Superior temporal gyrus (tissue), 1 donor: ENCODE results near the gene TIE1.

ENCODE experiments used
- DNase-seq: peaks from one replicate; pipeline ENCODE4 v3.0.0-alpha.2; 2016; ENCODE audit errors: extremely low spot score

Gene TIE1

DNA sequence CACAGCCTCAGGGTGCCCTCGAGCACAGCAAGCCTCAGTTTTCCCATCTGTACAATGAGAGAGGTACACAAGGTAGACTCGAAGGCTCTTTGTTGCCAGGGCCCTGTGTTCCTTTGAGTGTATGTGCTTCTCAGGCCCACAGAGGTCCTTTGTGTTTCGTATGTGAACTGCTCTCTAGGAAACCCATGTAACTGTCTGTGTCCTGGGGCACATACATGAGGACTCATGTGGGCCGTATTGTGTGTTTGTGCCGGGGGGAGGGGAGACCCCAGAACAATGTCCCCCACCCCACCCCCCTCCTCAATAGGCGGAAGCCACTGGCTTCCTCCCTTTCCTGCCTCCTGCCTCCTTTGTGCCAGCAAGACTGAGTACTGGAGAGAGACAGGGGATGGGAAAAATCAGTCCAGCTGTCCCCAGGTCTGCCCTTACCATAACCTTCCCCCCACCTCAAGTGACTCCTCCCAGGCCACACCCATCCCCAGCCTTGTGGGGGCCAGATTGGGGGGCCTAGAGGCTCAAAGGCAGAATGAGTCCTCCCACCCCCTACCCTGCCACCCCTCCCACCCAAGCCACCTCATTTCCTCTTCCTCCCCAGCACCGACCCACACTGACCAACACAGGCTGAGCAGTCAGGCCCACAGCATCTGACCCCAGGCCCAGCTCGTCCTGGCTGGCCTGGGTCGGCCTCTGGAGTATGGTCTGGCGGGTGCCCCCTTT is at the start of gene TIE1:
Gene TIE1, plus strand, starts transcription at position 605 of the 717 bp plus-strand sequence. Its CDS starts 90 bp downstream, at position 695.
- DNase-seq, result no peak

DNA sequence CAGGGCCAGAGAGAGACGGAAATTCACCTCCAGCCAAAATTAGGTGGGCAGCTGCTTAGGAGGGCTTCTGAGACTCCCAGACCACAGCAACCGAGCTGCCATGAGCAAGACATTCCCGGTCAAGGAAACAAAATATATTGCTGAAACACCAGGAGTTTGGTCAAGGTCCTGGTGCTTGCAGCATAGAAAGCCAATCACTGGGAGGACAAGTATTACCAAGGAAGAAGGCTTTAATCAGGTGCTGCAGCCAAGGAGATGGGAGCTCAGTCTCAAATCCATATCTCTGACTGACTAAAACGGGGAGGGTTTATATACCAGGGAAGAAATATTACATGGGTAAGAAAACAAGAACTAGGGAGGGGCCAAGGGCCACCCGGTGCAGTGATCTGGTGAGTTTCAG is 49.8 kb upstream of the TIE1 start:
- DNase-seq, result no peak

DNA sequence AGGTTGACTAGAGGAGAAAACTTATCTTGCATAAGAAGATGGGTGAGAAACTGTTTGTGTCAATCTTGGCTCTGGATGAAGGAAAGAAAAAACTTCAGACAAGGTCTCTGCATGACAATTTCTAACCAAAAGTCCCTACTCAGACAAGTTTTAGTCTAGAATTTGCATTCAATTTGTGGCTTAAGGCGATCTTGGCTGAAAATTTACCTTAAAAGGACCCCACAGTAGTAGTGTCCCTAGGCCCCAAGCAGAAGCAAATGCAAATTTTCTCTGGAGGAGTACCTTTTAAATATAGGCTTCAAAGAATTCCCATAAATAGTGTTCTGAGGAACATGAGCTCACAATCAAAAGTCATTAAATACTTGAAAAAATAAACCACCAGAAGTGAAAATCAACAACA is 48.6 kb upstream of the TIE1 start:
- no peak for DNase-seq

DNA sequence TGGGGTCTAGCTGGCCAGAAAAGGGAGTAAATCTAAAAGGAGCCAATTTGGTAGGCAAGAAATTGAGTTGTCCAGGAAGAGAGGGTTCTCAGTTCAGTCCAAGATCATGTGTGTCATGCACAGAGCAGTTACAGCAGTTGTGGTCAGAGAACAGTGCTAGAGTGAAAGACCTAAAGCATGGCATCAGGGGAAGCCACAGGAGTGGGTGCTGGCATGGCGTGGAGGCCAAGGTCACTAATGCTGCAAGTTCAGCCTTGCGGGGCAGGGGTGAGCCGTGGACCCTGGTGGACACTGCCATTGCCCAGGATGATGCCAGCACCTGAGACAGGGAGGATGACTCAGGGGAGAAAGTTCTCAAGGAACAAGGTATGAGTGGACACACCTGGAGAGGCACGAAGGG is 47.6 kb upstream of the TIE1 start:
- DNase-seq, result no peak

DNA sequence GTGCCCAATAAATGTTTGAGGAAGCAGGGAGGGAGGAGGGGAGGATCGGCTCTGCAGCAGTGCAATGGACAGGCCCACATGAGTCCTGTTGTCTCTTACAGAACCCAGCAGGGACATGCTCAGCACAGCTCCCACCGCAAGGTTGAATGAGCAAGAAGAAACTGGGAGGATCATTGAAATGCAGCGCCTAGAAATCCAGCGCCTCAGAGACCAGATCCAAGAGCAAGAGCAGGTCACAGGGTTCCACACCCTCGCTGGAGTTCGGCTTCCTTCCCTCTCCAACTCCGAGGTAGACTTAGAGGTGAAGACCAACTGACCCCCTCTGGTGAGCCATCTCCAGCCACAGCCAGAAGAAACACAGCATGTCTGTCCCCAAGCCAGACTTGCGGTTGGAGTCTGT is 46.9 kb upstream of the TIE1 start:
- DNase-seq, result no peak

DNA sequence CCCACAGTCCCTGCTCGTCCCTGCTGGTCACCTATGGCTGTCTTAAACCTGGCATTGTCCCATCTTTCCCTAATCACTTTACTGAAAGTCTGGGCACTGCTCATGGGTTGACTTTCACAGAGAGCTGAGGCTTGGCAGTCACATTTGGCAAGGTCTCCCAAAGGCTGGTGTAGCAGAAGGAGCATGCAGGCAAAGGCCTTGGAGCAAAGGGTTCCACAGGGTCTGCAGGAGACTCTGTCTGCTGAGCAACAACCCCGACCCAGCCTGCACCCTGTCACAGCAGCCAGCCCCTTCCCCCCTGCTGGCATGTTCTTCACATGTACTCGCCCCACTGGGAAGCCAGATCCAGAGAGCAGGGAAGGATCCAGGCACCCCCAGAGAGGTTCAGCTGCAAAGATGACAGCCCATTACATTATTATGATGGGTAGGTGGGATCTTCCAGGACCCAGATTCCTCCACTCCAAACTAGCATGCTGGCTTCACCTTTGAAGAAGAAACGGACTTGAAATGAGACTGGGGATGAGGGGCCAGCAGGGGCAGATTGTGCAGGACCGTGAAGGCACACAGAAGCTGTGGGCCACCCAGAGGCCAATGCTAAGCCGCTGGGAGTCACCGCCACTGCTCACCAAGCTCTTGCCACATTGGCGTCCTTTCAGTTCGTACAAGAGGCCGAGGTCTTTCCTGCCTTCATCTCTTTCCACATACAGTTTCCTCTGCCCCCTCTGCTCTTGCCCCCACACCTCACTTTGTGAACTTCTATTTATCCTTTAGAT is 45.2 kb upstream of the TIE1 start:
- no peak for DNase-seq

DNA sequence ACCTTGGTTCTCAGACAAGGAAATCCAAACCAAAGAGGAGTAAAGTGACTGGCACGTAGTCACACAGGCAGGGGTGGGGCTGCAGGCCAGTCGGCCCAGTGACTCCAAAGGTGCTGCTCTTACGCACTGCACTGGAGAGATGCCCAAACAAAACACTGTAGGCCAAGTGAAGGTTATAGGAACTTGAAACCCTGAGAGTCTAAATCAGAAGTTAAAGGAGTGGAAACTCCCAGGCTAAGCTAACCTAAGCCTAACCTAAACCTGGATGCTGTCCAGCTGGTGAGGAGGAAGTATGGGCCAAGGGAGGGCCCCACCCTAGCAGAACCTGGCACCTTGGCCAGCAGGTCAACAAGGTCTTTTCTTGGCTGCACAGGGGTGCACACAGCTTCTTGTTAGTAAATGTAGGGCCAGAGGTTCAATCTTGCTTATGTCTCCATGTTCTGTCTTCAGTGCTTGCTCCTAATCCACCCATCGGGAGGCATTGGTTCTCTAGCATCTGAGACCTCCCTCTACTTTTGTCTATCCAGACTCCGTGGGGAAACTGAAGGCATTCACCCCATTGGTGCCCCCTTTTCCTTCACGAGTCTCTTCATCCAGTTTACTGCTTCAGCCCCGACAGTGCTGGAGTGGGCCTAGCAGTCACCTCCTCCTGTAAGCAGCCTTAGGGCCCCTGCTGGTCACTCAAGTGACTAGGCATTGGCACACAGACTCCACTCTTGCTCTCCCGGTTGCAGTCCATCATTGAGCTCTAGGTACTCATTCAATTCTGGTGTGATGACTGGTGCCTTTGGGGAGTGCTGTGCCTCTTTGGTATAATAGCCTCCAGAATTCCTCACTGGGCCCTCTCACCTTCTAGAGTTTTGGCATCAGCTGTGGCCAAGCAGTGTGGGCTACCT is 43.9 kb upstream of the TIE1 start:
- DNase-seq, result no peak

DNA sequence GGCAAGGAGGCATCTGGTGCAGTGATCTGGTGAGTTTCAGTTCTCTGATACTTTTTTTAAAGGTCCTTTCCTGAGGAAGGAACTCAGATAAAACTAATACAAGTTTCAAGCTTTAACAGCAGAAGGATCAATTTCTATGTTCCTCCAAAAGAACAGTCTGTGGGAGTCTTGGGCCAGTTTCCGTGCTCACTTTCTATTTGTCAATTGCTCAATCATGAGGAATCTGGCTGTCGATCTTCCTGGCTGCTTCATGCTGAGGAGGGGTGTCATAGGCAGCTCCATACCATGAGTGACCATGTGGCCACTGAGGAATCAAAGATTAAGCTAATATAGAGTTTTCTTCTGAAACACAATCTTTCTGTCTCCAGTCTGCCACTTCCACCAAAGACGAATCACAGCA is 42.4 kb upstream of the TIE1 start:
- no peak for DNase-seq

DNA sequence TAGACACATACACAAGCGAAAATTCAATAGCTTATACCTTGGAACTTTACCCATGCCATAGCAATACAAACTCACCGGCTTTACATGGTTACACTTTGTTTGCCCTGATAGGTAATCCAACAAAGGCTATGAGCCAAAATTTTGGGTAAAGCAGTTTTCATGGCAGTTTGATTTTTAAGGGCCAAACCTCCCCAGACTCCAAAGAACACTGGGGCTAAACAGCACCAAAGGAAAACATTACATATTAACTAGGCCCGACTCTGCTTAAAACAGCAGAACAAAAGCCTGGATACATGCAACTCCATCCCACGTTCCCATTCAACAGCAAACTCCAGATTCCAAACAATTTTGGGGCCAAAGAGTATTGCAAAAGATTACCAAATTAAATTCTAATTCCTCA is 35.4 kb upstream of the TIE1 start:
- no peak for DNase-seq

DNA sequence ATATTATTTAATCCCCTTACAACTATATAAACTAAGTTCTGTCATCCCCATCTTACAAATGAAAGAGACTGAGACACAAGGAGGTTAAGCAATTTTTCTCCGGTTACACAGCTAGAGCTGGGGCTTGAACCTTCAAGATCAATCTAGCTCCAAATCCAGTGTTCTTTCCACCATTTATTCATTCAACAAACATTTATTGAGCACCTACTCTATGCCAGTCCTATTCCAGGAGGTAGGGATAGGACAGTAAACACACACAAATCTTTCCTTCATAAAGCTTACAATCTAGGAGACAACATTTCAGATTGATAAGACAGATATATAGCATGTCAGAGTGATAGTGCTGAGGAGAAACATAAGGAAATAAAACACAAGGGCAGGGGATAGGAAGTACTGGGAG is 33.9 kb upstream of the TIE1 start:
- DNase-seq, result no peak

DNA sequence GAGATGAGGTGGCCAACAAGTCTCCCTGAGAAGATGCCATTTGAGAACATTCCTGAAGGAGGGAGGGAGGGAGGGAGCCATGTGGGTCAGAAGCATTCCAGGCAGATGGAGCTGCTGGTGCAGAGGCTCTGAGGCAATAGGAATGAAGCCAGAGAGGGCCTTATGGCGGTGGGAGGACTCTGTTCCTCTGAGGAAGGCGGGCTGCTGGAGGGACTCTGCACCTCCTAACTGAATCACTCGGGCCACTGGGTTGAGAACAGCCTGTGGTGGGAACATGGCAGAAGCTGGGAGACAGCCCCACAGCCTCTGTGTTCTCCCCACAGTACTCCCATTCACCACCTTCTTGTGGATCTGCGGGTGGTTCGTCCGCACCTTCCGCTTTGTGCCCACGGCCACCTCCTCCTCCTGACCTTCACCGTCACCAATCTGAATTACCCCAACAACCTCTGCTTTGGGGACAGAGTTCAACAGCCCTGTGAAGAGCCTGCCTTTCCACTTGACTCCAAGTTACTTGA is 33.4 kb upstream of the TIE1 start:
- DNase-seq, result no peak

DNA sequence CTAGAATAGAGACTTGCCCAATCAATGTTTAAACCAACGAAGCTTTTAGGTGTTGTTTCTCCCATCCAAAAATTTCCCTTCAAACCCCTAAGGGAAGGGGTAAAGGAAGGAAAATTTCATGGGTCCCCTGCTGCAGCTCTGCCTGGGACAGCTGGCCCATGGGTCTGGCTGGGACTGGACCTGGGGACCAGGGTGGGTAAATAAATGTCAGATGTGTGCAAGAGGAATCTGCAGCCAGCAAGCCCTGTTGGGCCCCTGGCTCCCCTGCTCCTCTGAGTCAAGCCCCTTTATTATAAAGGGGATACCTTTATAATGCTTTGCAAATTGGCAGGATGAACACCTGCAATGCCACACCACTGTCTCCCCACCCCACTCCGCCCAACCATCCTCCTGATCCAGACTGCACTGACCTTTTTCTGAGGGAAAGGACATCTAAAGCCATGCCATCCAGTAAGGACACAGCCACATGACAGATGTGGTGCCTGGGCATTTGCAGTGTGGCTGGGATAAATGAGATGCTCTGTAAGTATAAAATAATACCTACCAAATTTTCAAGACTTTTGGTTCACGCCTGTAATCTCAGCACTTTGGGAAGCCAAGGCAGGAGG is 32.9 kb upstream of the TIE1 start:
- DNase-seq, result no peak

DNA sequence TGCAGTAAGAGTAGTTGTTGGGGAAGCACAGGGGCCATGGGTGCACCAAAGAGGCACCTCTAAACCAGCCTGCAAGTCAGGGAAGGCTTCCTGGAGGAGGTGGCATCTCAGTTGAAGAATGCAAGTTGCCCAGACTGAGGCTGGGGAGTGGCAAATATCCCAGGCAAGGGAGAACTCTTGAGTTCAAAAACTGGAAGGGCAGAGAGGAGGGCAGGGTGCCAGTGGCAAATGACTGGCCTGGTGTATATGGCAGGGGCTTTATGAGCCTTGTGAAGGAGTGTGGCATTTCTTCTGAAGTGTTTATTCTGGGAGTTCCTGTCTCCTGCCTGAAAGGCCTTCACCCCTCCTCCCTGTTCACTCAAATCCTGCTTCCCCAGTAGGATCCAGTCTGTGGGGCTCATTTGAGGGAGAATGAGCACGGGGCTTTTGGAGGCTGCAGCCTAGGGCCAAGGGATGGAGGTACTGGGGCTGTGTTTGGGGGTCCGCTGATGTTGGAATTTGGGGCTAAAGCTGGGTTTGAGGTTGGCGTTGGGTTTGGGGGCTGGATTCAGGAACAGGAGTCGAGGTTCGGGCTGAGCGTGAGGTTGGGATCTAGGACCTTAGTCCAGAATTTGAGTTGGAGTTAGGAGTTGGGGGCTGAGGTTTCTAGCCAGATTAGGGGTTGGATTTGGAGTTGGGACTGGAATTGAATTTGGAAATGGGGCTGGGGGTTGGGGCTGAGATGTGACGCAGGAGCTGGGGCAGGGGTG is 31.0 kb upstream of the TIE1 start, which contains the start of gene TMEM125:
Gene TMEM125, plus strand, starts transcription at position 357 of the 749 bp plus-strand sequence. CDS start 2,740 bp downstream, outside the sequence.
- no peak for DNase-seq

DNA sequence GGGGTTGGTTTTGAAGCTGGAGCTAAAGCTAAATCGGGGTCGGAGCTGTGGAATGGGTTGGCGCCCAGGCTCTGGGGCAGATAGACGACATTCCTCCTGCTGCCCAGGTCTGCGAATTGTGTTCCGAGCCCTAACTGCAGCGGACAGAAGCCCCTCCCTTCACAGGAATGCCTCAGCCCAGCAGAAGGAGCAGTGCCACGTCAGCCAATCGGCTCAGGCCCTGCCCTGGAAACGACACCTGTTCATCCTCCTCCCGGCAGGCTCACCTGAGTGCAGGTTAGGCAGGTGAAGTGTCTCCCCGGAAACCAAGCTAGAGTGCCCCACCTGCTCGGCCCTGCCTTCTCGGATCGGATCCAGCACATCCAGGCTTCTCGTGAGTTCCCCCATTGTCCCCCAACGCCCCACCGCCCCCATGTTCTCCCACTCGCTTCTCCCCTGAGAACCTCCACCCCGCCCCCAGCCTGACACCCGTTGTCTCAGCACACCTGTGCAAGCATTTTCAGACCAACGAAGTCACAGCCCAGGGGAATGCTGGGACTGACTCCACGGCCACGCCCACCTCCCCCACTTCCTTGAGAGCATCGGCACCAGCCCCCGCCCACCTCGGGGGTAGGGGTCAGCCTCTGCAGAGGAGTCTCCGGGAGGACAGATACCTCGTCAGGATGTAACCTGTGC is 30.2 kb upstream of the TIE1 start:
- no peak for DNase-seq

DNA sequence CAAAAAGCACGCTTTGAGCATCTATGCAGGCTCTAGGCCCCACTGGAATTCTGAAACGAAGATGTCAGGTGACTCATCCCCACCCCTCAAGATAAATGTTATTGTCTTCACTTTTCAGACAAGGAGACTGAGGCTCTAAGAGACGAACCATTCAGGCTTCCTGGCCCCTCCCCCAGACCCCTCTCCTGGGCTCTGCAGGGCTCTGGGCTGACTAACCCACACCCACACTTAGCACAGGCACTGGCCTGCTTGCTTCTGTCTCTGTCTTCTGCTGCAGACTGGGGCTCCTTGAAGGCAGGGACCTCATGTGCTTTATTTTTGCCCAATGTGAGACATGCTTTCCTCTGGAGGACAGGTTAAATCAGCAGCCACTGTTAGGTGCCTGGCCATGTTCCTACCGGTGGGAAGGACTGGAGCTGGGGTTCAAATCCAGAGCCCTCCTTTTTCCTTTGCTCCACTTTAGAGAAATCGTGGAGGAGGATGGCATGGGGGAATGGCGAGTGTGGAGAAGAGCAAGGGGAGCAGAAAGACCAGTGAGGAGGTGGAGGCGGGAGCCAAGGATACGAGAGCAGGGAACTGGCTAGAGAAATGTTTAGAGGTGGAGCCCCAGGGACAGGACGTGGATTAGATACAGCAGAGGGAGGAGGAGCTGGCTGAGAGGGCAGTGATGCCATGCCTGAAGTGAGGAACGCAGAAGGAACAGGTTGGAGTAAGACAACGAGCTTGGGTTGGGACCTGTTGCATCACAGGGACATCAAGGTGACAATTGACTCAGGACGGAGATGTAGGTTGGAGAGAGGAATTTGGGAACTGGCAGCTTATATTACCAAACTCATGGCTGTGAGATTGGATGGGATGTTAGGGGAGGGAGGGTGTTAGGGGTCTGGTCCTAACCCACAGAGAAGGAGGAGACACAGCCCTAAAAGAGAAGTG is 29.3 kb upstream of the TIE1 start:
- DNase-seq, result peak; percentile 26

DNA sequence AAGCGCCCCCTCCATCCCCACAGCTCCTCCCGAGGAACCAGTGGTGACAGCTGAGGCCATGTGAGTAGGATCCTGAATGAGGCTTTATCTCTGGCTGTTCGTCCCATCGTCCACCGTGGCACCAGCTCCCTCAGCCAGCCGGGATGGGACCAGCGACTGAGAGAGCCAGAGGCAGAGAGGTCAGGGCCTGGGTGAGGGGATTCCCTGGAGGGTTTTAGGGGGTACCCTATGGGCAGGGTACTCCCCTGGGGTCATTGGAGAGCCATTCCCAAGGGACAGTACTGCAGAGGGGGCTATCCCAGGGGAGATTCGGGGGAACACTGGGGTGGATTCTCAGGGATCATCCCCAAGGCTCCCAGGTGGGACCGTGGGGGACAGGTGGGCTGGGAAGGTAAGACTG is 28.6 kb upstream of the TIE1 start:
- DNase-seq, result peak; percentile 88

DNA sequence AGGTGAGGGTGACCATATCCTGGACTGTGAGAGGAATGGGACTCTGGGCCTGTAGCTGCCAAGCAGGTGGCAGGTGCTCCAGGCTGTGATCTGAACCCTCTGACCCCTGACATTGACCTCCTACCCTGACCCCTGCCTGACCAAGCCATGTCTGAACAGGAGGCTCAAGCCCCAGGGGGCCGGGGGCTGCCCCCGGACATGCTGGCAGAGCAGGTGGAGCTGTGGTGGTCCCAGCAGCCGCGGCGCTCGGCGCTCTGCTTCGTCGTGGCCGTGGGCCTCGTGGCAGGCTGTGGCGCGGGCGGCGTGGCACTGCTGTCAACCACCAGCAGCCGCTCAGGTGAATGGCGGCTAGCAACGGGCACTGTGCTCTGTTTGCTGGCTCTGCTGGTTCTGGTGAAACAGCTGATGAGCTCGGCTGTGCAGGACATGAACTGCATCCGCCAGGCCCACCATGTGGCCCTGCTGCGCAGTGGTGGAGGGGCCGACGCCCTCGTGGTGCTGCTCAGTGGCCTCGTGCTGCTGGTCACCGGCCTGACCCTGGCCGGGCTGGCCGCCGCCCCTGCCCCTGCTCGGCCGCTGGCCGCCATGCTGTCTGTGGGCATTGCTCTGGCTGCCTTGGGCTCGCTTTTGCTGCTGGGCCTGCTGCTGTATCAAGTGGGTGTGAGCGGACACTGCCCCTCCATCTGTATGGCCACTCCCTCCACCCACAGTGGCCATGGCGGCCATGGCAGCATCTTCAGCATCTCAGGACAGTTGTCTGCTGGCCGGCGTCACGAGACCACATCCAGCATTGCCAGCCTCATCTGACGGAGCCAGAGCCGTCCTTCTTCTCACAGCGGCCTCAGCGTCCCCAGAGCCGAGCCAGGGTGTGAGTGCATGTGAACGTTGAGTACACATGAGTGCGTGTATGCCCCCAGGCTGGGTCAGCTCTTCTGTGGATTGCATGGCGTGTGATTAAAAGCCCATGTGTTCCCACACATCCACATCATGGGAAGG is 27.9 kb upstream of the TIE1 start:
- no peak for DNase-seq

DNA sequence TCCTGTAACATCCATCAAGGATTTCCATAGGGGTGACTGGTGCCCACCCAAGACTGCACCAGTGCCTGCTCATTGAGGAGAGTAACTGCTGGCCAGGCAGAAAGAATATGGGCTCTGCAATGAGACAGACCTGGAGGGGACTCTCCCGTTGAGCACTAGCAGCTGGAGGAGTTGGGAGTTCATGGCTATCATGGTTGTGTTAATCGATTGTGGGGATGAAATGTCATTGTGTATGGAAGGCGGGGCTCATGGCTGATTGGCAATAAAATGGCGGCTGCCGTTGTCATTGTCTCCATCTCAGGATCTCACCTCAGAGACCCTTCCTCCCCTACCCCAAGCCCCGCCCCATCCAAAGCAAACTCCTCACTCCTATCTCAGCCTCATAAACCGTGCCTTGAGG is 27.1 kb upstream of the TIE1 start:
- no peak for DNase-seq
